ENCODE data around the gene AQR.

DNA sequence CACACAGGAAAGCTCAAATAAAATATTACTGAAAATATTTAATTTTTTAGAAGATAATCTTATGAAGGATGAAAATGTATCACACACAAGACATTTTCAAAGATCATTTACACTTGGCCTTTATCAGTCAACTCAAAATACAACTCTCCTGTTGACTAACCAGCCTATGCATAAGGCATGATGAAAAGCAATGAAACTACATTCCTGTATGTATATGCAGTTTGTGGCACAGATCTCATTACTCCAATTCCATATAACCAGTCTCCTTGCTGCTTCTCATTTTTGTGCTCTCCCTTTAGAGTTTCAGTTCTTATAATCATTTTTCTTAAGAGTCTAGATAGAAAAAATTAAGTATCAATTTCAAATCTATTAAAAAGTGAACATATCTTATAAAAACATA is 25.8 kb downstream of the AQR start:
- TF ChIP-seq, protein P1, sequence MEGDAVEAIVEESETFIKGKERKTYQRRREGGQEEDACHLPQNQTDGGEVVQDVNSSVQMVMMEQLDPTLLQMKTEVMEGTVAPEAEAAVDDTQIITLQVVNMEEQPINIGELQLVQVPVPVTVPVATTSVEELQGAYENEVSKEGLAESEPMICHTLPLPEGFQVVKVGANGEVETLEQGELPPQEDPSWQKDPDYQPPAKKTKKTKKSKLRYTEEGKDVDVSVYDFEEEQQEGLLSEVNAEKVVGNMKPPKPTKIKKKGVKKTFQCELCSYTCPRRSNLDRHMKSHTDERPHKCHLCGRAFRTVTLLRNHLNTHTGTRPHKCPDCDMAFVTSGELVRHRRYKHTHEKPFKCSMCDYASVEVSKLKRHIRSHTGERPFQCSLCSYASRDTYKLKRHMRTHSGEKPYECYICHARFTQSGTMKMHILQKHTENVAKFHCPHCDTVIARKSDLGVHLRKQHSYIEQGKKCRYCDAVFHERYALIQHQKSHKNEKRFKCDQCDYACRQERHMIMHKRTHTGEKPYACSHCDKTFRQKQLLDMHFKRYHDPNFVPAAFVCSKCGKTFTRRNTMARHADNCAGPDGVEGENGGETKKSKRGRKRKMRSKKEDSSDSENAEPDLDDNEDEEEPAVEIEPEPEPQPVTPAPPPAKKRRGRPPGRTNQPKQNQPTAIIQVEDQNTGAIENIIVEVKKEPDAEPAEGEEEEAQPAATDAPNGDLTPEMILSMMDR (IDR thresholded peaks at IDR 0.05): no peak
- no peak for TF ChIP-seq POLR2A (IDR thresholded peaks at IDR 0.05)
